NCI-H460 (cell line): Measurements from ENCODE around the gene SYMPK. TPM values are rescaled to one million over a fixed set of nuclear protein-coding genes. Genes with fewer than 3 reads are reported as not detected.

ENCODE experiments used
- DNase-seq: peaks from one replicate; pipeline ENCODE4 v3.0.0-alpha.2; 2016; ENCODE audit warnings: low read depth; ENCODE audit errors: extremely low read depth
- total RNA-seq: library from RNA; depleted of rRNA; stranded (reverse); fragments of >200 nt; shearing (Covaris generic); gene quantifications from 2 replicates; pipeline ENCODE4 v1.2.3, GENCODE V29; 2014

Gene SYMPK
- total RNA-seq, 1 experiment from 2014 or later = 26.6 TPM

DNA sequence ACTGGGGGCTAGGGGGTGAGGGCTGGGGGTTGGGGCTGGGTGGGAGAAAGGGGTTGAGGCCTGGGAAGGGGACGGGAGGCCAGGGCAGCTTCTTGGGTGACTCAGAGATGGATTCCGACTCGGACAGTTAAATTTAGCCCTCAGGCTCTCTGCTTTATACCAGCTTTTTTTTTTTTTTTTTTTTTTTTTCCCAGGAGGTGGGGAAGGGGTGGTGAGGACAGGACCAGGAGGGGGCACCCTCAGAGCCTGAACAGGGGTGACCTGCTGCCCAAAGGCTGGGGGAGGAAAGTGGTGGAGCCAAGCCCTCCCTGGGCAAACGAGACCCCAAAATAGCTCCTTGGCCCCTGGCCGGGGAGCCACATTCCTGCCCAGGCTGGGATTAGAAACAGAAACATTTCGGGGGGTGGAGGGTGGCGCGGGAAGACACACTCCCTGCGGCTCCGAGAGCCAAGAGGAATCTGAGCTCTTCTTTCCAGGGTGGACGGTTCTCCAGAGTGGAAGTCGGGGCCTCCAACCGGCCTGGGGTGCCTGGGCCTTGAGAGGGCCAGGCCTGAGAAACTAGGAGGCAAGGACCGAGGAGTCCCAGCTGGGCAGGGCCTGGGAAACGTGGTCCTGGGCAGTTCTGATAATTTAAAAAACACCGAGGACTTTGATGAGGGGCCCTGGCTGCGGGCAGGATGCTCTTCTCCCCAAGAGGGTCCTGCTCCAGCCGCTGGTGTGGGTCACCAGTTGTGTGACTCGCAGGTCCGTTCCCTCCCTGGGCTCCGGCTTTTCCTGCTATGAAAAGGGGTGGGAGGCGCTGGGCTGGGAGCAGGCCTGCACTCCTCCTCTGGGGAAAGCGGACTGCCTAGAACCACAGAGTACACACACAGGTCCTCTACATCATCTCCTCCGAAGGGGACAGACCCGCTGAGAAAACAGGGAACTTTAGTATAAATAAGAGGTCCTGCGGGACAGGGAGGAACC, 79.8 kb downstream of the SYMPK start:
- no peak for DNase-seq

- no peak for DNase-seq
Observed at GRCh38 chr19:45782162-45782691, 80.7 kb downstream of the SYMPK start, which contains the start of gene DMPK. TSS of gene DMPK (minus strand) at chr19:45782490. CDS start at chr19:45782352, 138 bp downstream.

DNA sequence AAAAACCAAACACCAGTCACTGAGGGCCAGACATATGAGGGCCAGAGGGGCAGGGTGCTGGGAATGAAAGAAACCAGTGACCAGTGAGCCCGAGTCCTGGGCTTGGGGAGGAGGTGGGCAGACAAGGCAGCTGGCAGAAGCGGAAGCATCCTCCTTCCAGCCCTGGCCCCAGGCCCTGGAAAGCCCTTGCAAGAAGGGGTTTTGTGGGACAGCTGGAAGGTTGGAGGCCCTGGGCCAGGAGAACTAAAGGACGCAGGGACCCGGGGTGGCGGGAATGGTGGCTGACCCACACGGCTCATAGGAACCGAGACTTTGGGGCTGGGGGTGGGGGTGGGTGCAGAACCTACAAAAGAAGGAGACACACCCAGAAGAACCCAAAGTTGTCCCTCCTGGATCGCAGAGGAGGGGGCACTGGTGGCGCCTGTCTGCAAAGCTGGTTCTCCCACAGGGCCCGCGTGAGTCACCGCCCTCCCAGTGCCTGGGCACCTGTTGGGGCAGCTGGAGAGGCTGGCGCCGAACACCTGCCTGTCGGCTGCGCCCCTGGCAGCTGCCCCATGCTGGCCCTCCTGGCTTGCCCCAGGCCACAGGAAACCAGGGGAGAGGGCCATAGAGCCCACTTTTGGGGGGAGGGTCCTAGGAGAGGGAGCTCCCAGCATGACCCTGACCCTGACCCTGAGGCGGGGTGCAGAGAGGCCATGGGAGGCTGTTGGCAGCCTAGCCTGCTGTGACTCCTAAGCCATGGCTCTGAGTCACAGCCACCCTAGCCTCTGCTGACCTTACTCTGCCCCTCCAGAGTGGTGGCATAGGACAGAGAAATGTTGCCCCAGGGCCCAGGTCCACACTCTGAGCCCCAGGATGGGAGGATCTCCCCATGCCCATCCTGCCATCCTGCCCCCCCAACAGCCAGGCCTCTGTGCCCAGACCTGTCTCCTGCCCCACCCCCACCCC, 81.5 kb downstream of the SYMPK start:
- DNase-seq = no peak

- DNase-seq = no peak
Observed at GRCh38 chr19:45780448-45781213, 82.3 kb downstream of the SYMPK start.

DNA sequence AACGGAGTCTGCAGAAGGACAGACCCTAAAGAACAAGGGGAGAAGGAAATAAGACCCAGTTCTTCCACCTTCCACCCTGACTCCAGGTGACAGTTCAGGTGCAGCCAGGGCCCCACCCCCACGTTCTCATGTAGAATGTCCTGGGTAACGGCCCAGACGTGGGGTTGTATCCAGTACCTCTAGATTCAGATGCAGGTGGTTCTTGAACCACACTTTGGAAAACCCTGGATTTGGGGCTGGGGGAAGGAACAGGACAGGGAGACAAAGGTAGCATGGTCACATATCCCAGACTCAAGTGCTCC, 82.8 kb downstream of the SYMPK start:
- no peak for DNase-seq

GRCh38 chr19:45779231-45780145, 83.5 kb downstream of the SYMPK start:
- DNase-seq = peak; percentile 82

- DNase-seq = no peak
Observed at GRCh38 chr19:45778010-45778661, 84.8 kb downstream of the SYMPK start.

DNA sequence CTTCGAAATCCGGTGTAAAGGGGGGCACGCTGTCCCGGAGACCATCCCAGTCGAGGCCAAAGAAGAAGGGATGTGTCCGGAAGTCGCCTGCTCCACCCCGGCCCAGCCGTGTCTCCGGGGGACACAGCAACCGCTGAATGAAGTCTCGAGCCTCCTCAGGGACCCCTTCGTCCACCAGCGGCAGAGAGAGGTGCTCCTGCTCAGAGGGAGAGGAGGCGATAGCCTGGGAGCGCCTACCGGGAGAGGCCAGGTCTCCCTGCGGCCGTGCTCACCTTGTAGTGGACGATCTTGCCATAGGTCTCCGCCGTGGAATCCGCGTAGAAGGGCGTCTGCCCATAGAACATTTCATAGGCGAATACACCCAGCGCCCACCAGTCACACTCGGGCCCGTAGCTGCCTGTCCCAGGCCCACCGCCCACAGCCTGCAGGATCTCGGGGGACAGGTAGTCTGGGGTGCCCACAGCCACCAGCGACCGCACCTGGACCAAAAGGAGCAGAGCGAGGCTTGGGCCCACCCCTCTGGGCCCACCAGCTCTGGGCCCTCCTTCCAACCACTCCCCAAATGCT, 85.5 kb downstream of the SYMPK start:
- DNase-seq = no peak

GRCh38 chr19:45774765-45775164, 88.2 kb downstream of the SYMPK start:
- no peak for DNase-seq

GRCh38 chr19:45773384-45773783, 89.6 kb downstream of the SYMPK start:
- DNase-seq = no peak

- DNase-seq = no peak
Observed at GRCh38 chr19:45772912-45773311, 90.0 kb downstream of the SYMPK start.

DNA sequence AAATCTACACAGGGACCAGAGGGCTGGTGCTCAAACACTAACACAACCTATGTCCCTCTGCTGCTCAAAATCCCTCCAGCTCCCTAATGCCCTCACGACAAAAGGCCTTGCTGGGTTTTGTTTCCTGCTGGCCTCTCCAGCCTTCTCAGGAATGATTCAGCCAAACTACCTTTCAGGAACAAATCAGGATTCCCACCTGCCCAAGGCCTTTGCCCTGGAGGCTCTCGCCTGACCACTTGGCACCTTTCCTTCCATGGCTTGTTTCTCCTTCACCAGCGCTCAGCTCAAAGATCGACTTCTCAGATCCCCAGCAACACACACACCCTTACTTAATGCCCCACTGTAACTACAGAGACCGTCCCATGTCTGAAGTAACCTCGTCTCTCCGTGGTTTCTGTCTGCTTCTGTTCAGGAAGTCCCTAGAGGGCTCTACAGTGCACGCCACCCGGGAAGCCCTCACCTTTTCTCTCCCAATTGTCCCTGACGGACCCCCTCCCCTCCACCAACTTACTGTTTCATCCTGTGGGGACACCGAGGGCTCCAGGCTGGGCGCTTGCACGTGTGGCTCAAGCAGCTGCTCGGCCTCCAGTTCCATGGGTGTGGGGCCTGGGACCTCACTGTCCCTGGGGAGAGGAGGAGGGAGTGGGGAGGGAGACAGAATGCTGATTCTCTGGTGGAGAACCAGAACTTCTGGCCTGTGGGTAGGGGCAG, 90.7 kb downstream of the SYMPK start:
- no peak for DNase-seq

GRCh38 chr19:45771311-45771933, 91.5 kb downstream of the SYMPK start:
- DNase-seq = no peak

DNA sequence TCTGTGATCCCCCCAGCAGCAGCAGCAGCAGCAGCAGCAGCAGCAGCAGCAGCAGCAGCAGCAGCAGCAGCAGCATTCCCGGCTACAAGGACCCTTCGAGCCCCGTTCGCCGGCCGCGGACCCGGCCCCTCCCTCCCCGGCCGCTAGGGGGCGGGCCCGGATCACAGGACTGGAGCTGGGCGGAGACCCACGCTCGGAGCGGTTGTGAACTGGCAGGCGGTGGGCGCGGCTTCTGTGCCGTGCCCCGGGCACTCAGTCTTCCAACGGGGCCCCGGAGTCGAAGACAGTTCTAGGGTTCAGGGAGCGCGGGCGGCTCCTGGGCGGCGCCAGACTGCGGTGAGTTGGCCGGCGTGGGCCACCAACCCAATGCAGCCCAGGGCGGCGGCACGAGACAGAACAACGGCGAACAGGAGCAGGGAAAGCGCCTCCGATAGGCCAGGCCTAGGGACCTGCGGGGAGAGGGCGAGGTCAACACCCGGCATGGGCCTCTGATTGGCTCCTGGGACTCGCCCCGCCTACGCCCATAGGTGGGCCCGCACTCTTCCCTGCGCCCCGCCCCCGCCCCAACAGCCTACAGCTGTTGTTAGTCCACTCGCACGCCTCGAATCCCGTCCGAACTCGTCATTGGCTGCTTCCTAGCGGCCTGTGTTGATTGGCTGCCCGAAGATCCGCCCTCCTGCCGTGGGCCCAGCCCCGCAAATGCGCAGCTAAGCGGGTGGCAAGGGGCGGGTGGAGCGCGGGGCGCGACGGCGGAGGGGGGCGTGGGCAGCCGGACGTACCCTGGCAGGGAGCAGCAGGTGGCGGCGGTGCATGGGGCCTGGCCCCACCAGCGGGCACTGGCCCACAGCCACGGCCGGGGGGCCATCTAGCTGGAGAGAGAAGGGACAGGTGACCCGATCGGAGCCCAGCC, 92.5 kb downstream of the SYMPK start:
- peak; percentile 95 for DNase-seq

GRCh38 chr19:45769821-45770191, 93.1 kb downstream of the SYMPK start:
- no peak for DNase-seq
